ENCODE results near the gene CYFIP2.

The CYFIP2 gene

GRCh38 chr5:157354800-157355199, 88.9 kb downstream of the CYFIP2 start:
- Histone ChIP-seq H3K27me3 (ENCODE audit: control insufficient read depth, insufficient read depth, low read length) (no peaks in the 10 kb centered on the region), H3K4me2 (ENCODE audit: low read length) (no peak overlapping the region), H3K36me3 (ENCODE audit: insufficient read depth, low read length) (no peaks in the 10 kb centered on the region), H3K9ac (ENCODE audit: low read depth, low read length) (no peak overlapping the region), H3K4me3 (ENCODE audit: low read length) (no peak overlapping the region), H3K9me3 (replicated peaks; ENCODE audit: low read length) (no peaks in the 10 kb centered on the region), H3K4me1 (ENCODE audit: control insufficient read depth, insufficient read depth, low read length) (peaks cover 6% of the 10 kb centered on the region)

- no peaks in the 10 kb centered on the region for H3K4me1 ChIP-seq (ENCODE audit: control insufficient read depth, insufficient read depth, low read length)
- no peaks in the 10 kb centered on the region for H3K27me3 ChIP-seq (ENCODE audit: control insufficient read depth, insufficient read depth, low read length)
- no peak overlapping the region for H3K9ac ChIP-seq (ENCODE audit: low read depth, low read length)
- H3K4me2 ChIP-seq (ENCODE audit: low read length), result no peak overlapping the region
- no peak overlapping the region for H3K4me3 ChIP-seq (ENCODE audit: low read length)
- H3K36me3 ChIP-seq (ENCODE audit: insufficient read depth, low read length), result no peaks in the 10 kb centered on the region
- H3K9me3 ChIP-seq (replicated peaks; ENCODE audit: low read length), result no peaks in the 10 kb centered on the region
Measured at GRCh38 chr5:157356576-157356975, 90.7 kb downstream of the CYFIP2 start.

- no peak overlapping the region for H3K9ac ChIP-seq (ENCODE audit: low read depth, low read length)
- H3K9me3 ChIP-seq (replicated peaks; ENCODE audit: low read length), result no peaks in the 10 kb centered on the region
- no peaks in the 10 kb centered on the region for H3K4me1 ChIP-seq (ENCODE audit: control insufficient read depth, insufficient read depth, low read length)
- H3K27me3 ChIP-seq (ENCODE audit: control insufficient read depth, insufficient read depth, low read length), result no peaks in the 10 kb centered on the region
- no peaks in the 10 kb centered on the region for H3K36me3 ChIP-seq (ENCODE audit: insufficient read depth, low read length)
- H3K4me2 ChIP-seq (ENCODE audit: low read length), result no peak overlapping the region
- no peak overlapping the region for H3K4me3 ChIP-seq (ENCODE audit: low read length)
Measured at GRCh38 chr5:157357823-157358222, 91.9 kb downstream of the CYFIP2 start.

GRCh38 chr5:157358871-157359270, 92.9 kb downstream of the CYFIP2 start:
- Histone ChIP-seq H3K9ac (ENCODE audit: low read depth, low read length) (no peak overlapping the region), H3K9me3 (replicated peaks; ENCODE audit: low read length) (no peaks in the 10 kb centered on the region), H3K4me2 (ENCODE audit: low read length) (no peak overlapping the region), H3K4me1 (ENCODE audit: control insufficient read depth, insufficient read depth, low read length) (no peaks in the 10 kb centered on the region), H3K4me3 (ENCODE audit: low read length) (no peak overlapping the region), H3K27me3 (ENCODE audit: control insufficient read depth, insufficient read depth, low read length) (no peaks in the 10 kb centered on the region), H3K36me3 (ENCODE audit: insufficient read depth, low read length) (no peaks in the 10 kb centered on the region)

GRCh38 chr5:157359356-157360055, 93.6 kb downstream of the CYFIP2 start:
- no peaks in the 10 kb centered on the region for H3K4me1 ChIP-seq (ENCODE audit: control insufficient read depth, insufficient read depth, low read length)
- H3K9me3 ChIP-seq (replicated peaks; ENCODE audit: low read length), result no peaks in the 10 kb centered on the region
- H3K4me2 ChIP-seq (ENCODE audit: low read length), result no peak overlapping the region
- no peaks in the 10 kb centered on the region for H3K36me3 ChIP-seq (ENCODE audit: insufficient read depth, low read length)
- no peaks in the 10 kb centered on the region for H3K27me3 ChIP-seq (ENCODE audit: control insufficient read depth, insufficient read depth, low read length)
- H3K4me3 ChIP-seq (ENCODE audit: low read length), result no peak overlapping the region
- no peak overlapping the region for H3K9ac ChIP-seq (ENCODE audit: low read depth, low read length)

- Histone ChIP-seq H3K36me3 (ENCODE audit: insufficient read depth, low read length) (no peaks in the 10 kb centered on the region), H3K4me1 (ENCODE audit: control insufficient read depth, insufficient read depth, low read length) (peaks cover 6% of the 10 kb centered on the region), H3K27me3 (ENCODE audit: control insufficient read depth, insufficient read depth, low read length) (no peaks in the 10 kb centered on the region), H3K9me3 (replicated peaks; ENCODE audit: low read length) (no peaks in the 10 kb centered on the region), H3K4me3 (ENCODE audit: low read length) (no peak overlapping the region), H3K4me2 (ENCODE audit: low read length) (no peak overlapping the region), H3K9ac (ENCODE audit: low read depth, low read length) (no peak overlapping the region)
Measured at GRCh38 chr5:157362012-157362411, 96.1 kb downstream of the CYFIP2 start.

GRCh38 chr5:157362502-157362901, 96.6 kb downstream of the CYFIP2 start:
- Histone ChIP-seq H3K4me3 (ENCODE audit: low read length) (no peak overlapping the region), H3K9ac (ENCODE audit: low read depth, low read length) (no peak overlapping the region), H3K9me3 (replicated peaks; ENCODE audit: low read length) (no peaks in the 10 kb centered on the region), H3K4me1 (ENCODE audit: control insufficient read depth, insufficient read depth, low read length) (peaks cover 7% of the 10 kb centered on the region), H3K4me2 (ENCODE audit: low read length) (no peak overlapping the region), H3K27me3 (ENCODE audit: control insufficient read depth, insufficient read depth, low read length) (no peaks in the 10 kb centered on the region), H3K36me3 (ENCODE audit: insufficient read depth, low read length) (no peaks in the 10 kb centered on the region)

- Histone ChIP-seq H3K9me3 (replicated peaks; ENCODE audit: low read length) (no peaks in the 10 kb centered on the region), H3K4me1 (ENCODE audit: control insufficient read depth, insufficient read depth, low read length) (peaks cover 7% of the 10 kb centered on the region), H3K4me3 (ENCODE audit: low read length) (no peak overlapping the region), H3K9ac (ENCODE audit: low read depth, low read length) (no peak overlapping the region), H3K27me3 (ENCODE audit: control insufficient read depth, insufficient read depth, low read length) (no peaks in the 10 kb centered on the region), H3K36me3 (ENCODE audit: insufficient read depth, low read length) (no peaks in the 10 kb centered on the region), H3K4me2 (ENCODE audit: low read length) (no peak overlapping the region)
Measured at GRCh38 chr5:157362982-157363381, 97.1 kb downstream of the CYFIP2 start.

GRCh38 chr5:157365732-157366131, 99.8 kb downstream of the CYFIP2 start:
- Histone ChIP-seq H3K9ac (ENCODE audit: low read depth, low read length) (no peak overlapping the region), H3K4me3 (ENCODE audit: low read length) (no peak overlapping the region), H3K4me2 (ENCODE audit: low read length) (no peak overlapping the region), H3K36me3 (ENCODE audit: insufficient read depth, low read length) (no peaks in the 10 kb centered on the region), H3K27me3 (ENCODE audit: control insufficient read depth, insufficient read depth, low read length) (no peaks in the 10 kb centered on the region), H3K9me3 (replicated peaks; ENCODE audit: low read length) (no peaks in the 10 kb centered on the region), H3K4me1 (ENCODE audit: control insufficient read depth, insufficient read depth, low read length) (peaks cover 11% of the 10 kb centered on the region)

GRCh38 chr5:157366741-157367674, 101.1 kb downstream of the CYFIP2 start:
- H3K4me3 ChIP-seq (ENCODE audit: low read length), result no peak overlapping the region
- H3K9ac ChIP-seq (ENCODE audit: low read depth, low read length), result no peak overlapping the region
- H3K9me3 ChIP-seq (replicated peaks; ENCODE audit: low read length), result no peaks in the 10 kb centered on the region
- H3K36me3 ChIP-seq (ENCODE audit: insufficient read depth, low read length), result no peaks in the 10 kb centered on the region
- no peak overlapping the region for H3K4me2 ChIP-seq (ENCODE audit: low read length)
- peaks cover 23% of the 10 kb centered on the region for H3K4me1 ChIP-seq (ENCODE audit: control insufficient read depth, insufficient read depth, low read length)
- no peaks in the 10 kb centered on the region for H3K27me3 ChIP-seq (ENCODE audit: control insufficient read depth, insufficient read depth, low read length)

GRCh38 chr5:157369507-157369906, 103.6 kb downstream of the CYFIP2 start:
- no peaks in the 10 kb centered on the region for H3K36me3 ChIP-seq (ENCODE audit: insufficient read depth, low read length)
- H3K4me2 ChIP-seq (ENCODE audit: low read length), result no peak overlapping the region

More at GRCh38 chr5:157369507-157369906, 103.6 kb downstream of the CYFIP2 start:
- Histone ChIP-seq H3K9me3 (replicated peaks; ENCODE audit: low read length) (no peaks in the 10 kb centered on the region), H3K9ac (ENCODE audit: low read depth, low read length) (no peak overlapping the region), H3K27me3 (ENCODE audit: control insufficient read depth, insufficient read depth, low read length) (no peaks in the 10 kb centered on the region), H3K4me1 (ENCODE audit: control insufficient read depth, insufficient read depth, low read length) (peaks cover 33% of the 10 kb centered on the region), H3K4me3 (ENCODE audit: low read length) (no peak overlapping the region)

All from skeletal muscle satellite cell (primary cell).